Measurements from ENCODE around the gene TMEM59L.

GRCh38 chr19:18662972-18663732 lies 50.5 kb downstream of the TMEM59L start:
- no peak for TF ChIP-seq CTCF (IDR thresholded peaks at IDR 0.05)
- no peak for TF ChIP-seq POLR2AphosphoS5 (IDR thresholded peaks at IDR 0.05; ENCODE audit: low read depth, low read length)
- TF ChIP-seq EZH2phosphoT487 (IDR thresholded peaks at IDR 0.05; ENCODE audit: borderline replicate concordance, low read depth): no peak
- no peak for TF ChIP-seq NRF1 (IDR thresholded peaks at IDR 0.05; ENCODE audit: low read depth, low read length)
- no peak for TF ChIP-seq RXRA (IDR thresholded peaks at IDR 0.05; ENCODE audit: borderline replicate concordance, low read depth)
- no peak for TF ChIP-seq GABPA (IDR thresholded peaks at IDR 0.05; ENCODE audit: low read depth)
- no peak for TF ChIP-seq FOXM1 (IDR thresholded peaks at IDR 0.05; ENCODE audit: low read depth)
- TF ChIP-seq EP300 (IDR thresholded peaks at IDR 0.05; ENCODE audit: borderline replicate concordance in 1 of 2, low read depth in 1 of 2, low read length in 1 of 2): no peak
- no peak for TF ChIP-seq ELF1 (IDR thresholded peaks at IDR 0.05)

Data from SK-N-SH (cell line).